Retinal pigment epithelial cell (primary cell): Measurements from ENCODE around the gene GET4.

Source experiments
- DNase-seq: peaks from one replicate; pipeline ENCODE4 v3.0.0-alpha.2; 2010; ENCODE audit warnings: low read depth
- H3K4me3 ChIP-seq: 2 replicates; pipeline ENCODE4 v1.5.1; 2011; ENCODE audit warnings: mild to moderate bottlenecking, low read length, control low read depth, moderate library complexity
- TF ChIP-seq, protein P1 (sequence below): conservative IDR thresholded peaks from 2 replicates; pipeline ENCODE4 v1.5.1; 2011; ENCODE audit warnings: low read depth, low read length, control low read depth, inconsistent platforms

The GET4 gene

DNA sequence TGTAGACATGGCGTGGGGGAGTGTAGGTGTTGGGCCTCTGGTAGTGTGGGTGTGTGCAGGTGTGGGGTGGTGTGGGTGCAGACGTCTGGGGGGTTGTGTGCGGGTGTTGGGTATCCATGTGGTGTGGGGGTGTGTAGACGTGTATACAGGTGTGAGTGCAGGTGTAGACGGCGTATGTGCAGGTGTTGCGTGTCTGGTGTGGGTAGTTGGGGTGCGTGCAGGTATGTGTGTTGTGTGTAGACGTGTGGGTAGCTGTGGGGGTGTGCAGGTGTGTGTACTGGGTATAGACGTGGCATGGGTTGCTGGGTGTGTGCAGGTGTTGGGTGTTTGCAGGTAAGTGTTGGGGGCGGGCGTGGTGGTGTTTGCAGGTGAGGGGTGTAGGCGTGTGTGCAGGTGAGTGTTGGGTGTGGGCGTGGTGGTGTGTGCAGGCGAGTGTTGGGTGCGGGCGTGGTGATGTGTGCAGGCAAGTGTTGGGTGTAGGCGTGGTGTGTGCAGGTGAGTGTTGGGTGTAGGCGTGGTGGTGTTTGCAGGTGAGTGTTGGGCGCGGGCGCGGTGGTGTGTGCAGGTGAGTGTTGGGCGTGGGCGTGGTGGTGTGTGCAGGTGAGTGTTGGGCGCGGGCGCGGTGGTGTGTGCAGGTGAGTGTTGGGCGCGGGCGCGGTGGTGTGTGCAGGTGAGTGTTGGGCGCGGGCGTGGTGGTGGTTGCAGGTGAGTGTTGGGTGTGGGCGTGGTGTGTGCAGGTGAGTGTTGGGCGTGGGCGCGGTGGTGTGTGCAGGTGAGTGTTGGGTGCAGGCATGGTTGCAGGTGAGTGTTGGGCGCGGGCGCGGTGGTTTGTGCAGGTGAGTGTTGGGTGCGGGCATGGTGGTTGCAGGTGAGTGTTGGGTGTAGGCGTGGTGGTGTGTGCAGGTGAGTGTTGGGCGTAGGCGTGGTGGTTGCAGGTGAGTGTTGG, 16.6 kb downstream of the GET4 start:
- no peak overlapping the region for H3K4me3 ChIP-seq
- DNase-seq = no peak
- TF ChIP-seq, protein P1, sequence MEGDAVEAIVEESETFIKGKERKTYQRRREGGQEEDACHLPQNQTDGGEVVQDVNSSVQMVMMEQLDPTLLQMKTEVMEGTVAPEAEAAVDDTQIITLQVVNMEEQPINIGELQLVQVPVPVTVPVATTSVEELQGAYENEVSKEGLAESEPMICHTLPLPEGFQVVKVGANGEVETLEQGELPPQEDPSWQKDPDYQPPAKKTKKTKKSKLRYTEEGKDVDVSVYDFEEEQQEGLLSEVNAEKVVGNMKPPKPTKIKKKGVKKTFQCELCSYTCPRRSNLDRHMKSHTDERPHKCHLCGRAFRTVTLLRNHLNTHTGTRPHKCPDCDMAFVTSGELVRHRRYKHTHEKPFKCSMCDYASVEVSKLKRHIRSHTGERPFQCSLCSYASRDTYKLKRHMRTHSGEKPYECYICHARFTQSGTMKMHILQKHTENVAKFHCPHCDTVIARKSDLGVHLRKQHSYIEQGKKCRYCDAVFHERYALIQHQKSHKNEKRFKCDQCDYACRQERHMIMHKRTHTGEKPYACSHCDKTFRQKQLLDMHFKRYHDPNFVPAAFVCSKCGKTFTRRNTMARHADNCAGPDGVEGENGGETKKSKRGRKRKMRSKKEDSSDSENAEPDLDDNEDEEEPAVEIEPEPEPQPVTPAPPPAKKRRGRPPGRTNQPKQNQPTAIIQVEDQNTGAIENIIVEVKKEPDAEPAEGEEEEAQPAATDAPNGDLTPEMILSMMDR = no peak

DNA sequence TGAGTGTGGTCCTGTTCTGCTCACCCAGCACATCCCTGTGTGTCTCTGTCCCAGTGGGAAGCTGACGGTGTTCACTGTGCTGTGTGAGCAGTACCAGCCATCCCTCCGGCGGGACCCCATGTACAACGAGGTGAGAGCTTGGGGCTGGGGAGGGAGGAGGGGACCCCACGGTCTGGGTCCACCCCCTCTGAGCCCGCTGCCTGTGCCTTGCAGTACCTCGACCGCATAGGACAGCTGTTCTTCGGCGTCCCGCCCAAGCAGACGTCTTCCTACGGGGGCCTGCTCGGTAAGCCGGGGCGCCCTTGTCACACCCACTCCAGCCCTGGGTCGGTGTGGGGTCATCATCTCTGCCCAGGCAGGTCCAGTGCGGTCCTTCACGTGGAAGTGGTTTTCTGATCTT, 17.3 kb downstream of the GET4 start:
- H3K4me3 ChIP-seq = no peak overlapping the region
- no peak for DNase-seq
- TF ChIP-seq, protein P1 = no peak

GRCh38 chr7:894164-894867, 18.0 kb downstream of the GET4 start:
- TF ChIP-seq, protein P1 = no peak
- no peak overlapping the region for H3K4me3 ChIP-seq
- no peak for DNase-seq

DNA sequence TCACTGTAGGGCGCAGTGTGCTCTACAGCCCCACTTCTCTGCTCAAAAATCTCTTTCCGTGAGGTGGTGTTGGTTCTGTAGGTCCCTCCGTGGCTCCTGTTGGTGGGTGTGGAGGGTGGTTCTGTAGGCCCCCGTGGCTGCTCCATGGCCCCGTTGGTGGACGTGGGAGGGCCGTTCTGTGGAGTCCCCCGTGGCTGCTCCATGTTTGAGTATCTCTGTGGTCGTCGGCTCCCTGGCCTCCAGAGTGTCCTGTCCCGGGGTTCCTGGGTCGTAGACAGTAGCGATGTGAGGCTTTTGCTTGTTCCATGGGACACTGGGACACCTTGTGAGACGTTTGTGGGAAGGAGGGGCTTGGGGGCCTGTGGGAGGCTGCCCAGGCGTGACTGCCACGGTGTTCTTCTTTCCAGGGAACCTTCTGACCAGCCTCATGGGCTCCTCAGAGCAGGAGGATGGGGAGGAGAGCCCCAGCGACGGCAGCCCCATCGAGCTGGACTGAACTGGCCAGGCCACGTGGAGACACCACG, 18.6 kb downstream of the GET4 start:
- no peak for DNase-seq
- no peak overlapping the region for H3K4me3 ChIP-seq
- TF ChIP-seq, protein P1 = no peak

GRCh38 chr7:895451-896052, 19.2 kb downstream of the GET4 start:
- no peak for DNase-seq
- TF ChIP-seq, protein P1 = no peak
- no peak overlapping the region for H3K4me3 ChIP-seq

- TF ChIP-seq, protein P1 = no peak
- DNase-seq = no peak
These were observed 20.2 kb downstream of the GET4 start for GRCh38 chr7:896346-897075.

More at GRCh38 chr7:896346-897075, 20.2 kb downstream of the GET4 start:
- H3K4me3 ChIP-seq = no peak overlapping the region
